Prostate gland (tissue), 2 donors: ENCODE data around the gene SLC49A3. TPM values are rescaled to one million over a fixed set of nuclear protein-coding genes. Genes with fewer than 3 reads are reported as not detected.
"Not testable (repeated sequence)": the region's sequence is repeated elsewhere in the genome, so short reads cannot be mapped to it uniquely, and the experiment has no call there.

ENCODE experiments used
- DNase-seq: peaks from one replicate; pipeline ENCODE4 v3.0.0-alpha.2; 2019; ENCODE audit warnings: low spot score
- H3K27ac ChIP-seq, 2 donors: fragments of 200-600 bp; sonication (generic); 2 replicates each; pipeline ENCODE4 v1.5.1; 2017 to 2019
- H3K27me3 ChIP-seq: fragments of 200-600 bp; sonication (generic); replicated peaks from 2 replicates; pipeline ENCODE4 v1.5.1; 2019; ENCODE audit not compliant: insufficient read depth
- H3K36me3 ChIP-seq, 2 donors: fragments of 200-600 bp; sonication (generic); 1 replicate in 1 of 2; 2 replicates in 1 of 2; pipeline versions ENCODE4 v1.5.1 to v1.8.1; 2017 to 2019
- H3K4me1 ChIP-seq: fragments of 200-600 bp; sonication (generic); replicated peaks from 2 replicates; pipeline ENCODE4 v1.5.1; 2019
- H3K4me3 ChIP-seq, 2 donors: fragments of 200-600 bp; sonication (generic); 2 replicates each; pipeline ENCODE4 v1.5.1; 2017 to 2019
- H3K9me3 ChIP-seq: fragments of 200-600 bp; sonication (generic); 2 replicates; pipeline ENCODE4 v1.5.1; 2017
- POLR2A ChIP-seq: fragments of 450-650 bp; IDR thresholded peaks from one replicate; pipeline ENCODE4 v1.6.1; 2016; ENCODE audit warnings: antibody characterized with exemption, mild to moderate bottlenecking
- POLR2AphosphoS5 ChIP-seq: sonication (generic); formaldehyde crosslinking; IDR thresholded peaks from one replicate; pipeline ENCODE4 v1.6.1; 2017; ENCODE audit warnings: antibody characterized with exemption
- WGBS: methylation state at CpG from one replicate; pipeline ENCODE4 v1.1.5; 2018; 5-methylcytosine and 5-hydroxymethylcytosine counted together
- intact Hi-C: fragments of 100-400 bp; cut with DNase I; formaldehyde crosslinking; loops from one replicate; pipeline ENCODE4 v1.14.2; 2022
- total RNA-seq, 2 donors: library from RNA; depleted of rRNA; stranded (reverse); fragments of >200 nt; gene quantifications; one replicate each; pipeline ENCODE4 v1.1.0, GENCODE V29; 2016
- TF ChIP-seq, protein P1 (sequence below), 4 experiments: fragments of 200-600 bp in 2 of 4; fragments of 450-650 bp in 2 of 4; sonication (generic) in 2 of 4; IDR thresholded peaks; 1 replicate in 3 of 4; 2 replicates in 1 of 4; pipeline ENCODE4 v1.5.1; 2016 to 2019; ENCODE audit warnings: antibody characterized with exemption in 4 of 4, mild to moderate bottlenecking in 2 of 4, moderate library complexity in 2 of 4

SLC49A3 gene
- total RNA-seq, 2 donors from 2014 or later = 2.6 to 11.0 TPM

DNA sequence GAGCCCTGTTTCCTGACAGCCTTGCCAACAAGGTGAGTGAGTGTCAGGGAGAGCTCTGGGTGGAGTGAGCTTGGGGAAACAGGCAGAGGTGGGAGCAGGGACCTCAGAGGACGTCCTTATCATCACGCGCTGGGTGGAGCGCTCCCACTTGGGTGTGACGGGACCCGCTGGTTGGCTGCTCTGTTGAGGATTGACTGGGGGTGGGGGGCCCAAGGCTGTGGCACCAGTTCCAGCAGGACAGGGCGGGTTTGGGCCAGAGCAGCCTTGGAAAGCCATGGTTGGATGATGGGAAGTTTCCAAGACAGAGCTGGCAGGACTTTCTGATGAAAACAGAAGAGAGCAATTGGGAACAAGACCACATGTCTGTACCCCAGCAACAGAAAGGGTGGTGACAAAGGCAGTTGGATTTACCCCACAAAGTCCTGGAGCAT is 13.7 kb upstream of the SLC49A3 start:
- Histone ChIP-seq H3K27ac (no peak overlapping the region), H3K9me3 (no peaks in the 10 kb centered on the region), H3K4me3 (no peak overlapping the region), H3K27me3 (no peaks in the 10 kb centered on the region), H3K4me1 (no peaks in the 10 kb centered on the region), H3K36me3 (no peaks in the 10 kb centered on the region)
- no peak for DNase-seq
- TF ChIP-seq POLR2A (no peak), POLR2AphosphoS5 (no peak)
- TF ChIP-seq, protein P1, sequence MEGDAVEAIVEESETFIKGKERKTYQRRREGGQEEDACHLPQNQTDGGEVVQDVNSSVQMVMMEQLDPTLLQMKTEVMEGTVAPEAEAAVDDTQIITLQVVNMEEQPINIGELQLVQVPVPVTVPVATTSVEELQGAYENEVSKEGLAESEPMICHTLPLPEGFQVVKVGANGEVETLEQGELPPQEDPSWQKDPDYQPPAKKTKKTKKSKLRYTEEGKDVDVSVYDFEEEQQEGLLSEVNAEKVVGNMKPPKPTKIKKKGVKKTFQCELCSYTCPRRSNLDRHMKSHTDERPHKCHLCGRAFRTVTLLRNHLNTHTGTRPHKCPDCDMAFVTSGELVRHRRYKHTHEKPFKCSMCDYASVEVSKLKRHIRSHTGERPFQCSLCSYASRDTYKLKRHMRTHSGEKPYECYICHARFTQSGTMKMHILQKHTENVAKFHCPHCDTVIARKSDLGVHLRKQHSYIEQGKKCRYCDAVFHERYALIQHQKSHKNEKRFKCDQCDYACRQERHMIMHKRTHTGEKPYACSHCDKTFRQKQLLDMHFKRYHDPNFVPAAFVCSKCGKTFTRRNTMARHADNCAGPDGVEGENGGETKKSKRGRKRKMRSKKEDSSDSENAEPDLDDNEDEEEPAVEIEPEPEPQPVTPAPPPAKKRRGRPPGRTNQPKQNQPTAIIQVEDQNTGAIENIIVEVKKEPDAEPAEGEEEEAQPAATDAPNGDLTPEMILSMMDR (IDR thresholded peaks at IDR 0.05) = no peak
- 76% methylated on average over 7 of the region's 7 CpGs for WGBS
- intact Hi-C loops = no loop called here

DNA sequence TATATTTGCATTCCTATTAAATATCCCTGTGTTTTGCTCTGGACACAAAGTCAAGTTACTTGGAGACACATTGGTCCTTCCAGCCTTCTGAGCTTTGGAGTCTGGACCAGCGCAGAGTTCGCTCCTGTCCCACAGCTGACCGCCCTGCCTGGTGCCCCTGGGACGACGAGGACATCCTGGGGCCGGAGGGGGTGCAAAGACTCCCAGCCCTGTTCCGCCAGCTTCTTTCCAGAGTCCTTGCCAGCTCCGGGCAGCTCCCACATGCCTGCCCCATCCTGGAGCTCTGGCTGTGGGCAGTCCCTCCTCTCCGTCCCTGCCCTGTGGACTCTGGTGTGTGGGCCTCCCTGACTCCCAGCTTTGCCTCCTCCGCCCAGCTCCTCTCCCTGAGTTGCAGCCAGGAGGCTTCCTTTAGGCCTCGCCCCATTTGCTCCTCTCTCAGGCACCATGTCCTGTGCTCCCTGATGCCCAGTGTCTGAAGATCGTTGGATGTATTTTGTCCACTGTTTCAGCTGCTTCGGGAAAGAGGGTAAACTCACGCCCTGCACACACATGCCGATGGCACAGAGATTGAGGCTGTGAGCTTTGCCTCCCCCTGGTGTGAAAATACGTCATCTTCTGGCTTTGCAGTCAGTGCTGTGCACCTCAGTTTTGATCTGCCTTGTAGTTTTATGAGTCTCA is 11.8 kb upstream of the SLC49A3 start:
- no peak for DNase-seq
- Histone ChIP-seq H3K27me3 (no peaks in the 10 kb centered on the region), H3K4me3 (no peak overlapping the region), H3K9me3 (no peaks in the 10 kb centered on the region), H3K36me3 (no peaks in the 10 kb centered on the region), H3K4me1 (no peaks in the 10 kb centered on the region), H3K27ac (no peak overlapping the region)
- WGBS = 72% methylated on average over 16 of the region's 16 CpGs
- intact Hi-C loops = no loop called here
- TF ChIP-seq POLR2AphosphoS5 (no peak), POLR2A (no peak)
- TF ChIP-seq, protein P1 (IDR thresholded peaks at IDR 0.05) = no peak

- Histone ChIP-seq H3K4me3 (no peak overlapping the region), H3K36me3 (no peaks in the 10 kb centered on the region), H3K9me3 (no peaks in the 10 kb centered on the region), H3K27ac (no peak overlapping the region), H3K4me1 (no peaks in the 10 kb centered on the region), H3K27me3 (no peaks in the 10 kb centered on the region)
- 77% methylated on average over 27 of the region's 27 CpGs for WGBS
- intact Hi-C loops = no loop called here
- TF ChIP-seq, protein P1 (IDR thresholded peaks at IDR 0.05) = no peak
- no peak for TF ChIP-seq POLR2A
- TF ChIP-seq POLR2AphosphoS5 = no peak
- no peak for DNase-seq
These were observed 11.0 kb upstream of the SLC49A3 start for GRCh38 chr4:699816-700580.

DNA sequence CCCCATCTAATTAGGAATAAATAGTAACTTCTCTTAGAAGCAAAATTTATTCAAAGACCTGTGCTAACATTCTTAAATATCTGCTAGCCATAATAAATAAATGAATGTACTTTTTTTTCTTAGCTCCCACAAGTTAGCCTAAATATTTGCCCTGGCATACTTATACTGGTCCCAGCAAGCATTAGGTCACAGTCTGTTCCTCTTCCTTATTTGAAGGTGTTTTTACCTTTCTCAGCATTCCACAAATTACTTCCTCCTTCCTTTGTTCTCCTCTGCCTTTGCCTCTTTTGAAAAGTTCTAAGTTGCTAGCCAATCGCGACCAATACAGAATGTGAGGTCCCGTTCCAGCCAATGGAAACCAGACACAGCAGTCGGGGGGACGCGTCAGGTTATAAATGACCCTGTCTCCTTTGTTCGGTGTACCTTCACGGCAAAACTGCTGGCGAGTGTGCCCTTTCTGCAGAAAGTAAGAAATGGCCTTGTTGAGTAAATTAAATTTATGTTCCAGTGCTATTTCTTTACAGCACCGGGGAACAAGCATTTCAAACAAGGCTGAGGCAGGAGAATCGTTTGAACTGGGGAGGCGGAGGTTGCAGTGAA is 5.5 kb upstream of the SLC49A3 start:
- H3K27me3 ChIP-seq, H3K4me1 ChIP-seq, H3K36me3 ChIP-seq, H3K4me3 ChIP-seq, H3K9me3 ChIP-seq, DNase-seq, intact Hi-C loops: not testable (repeated sequence)
- peak; percentile 62 for TF ChIP-seq POLR2AphosphoS5
- peak overlapping the region; percentile 62 to 82 for H3K27ac ChIP-seq
- 81% methylated on average over 12 of the region's 12 CpGs for WGBS

DNA sequence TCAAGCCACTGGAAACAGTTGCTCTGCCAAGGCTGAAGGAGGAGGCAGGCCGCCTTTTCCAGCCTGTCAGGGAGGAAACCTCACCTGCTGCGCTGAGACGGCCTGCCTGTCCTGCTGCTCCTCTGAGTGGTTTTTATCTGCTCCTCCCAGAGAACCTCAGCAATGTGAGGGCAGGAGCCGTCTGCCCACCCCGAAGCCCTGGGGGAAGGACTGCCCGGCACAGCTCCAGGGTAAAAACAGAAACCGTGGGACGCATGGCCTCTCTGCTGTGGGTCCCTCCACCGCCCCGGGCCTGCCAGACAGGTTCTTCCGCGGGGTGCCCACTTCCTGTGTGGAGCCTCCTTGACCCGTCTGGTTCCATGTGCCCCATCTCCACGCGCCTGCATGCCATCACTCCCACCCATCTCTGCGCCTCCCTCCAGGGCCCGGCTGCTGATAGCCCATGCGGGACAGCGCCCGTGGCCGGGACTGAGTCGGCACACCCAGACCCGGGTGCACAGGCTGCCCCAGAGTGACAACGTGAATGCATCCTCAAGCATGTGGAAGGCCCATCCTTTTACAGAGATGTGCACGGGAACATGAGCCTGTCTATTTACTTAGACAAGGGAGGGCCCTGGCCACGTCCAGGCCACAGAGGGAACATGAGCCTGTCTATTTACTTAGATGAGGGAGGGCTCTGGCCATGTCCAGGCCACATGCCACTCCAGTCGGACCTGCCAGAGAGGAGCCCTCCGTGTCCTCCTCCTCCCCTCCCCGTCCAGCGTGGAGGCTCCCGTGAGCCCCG is 4.0 kb upstream of the SLC49A3 start:
- TF ChIP-seq, protein P1 (IDR thresholded peaks at IDR 0.05) = no peak
- TF ChIP-seq POLR2AphosphoS5 = peak; percentile 81
- Histone ChIP-seq H3K27ac (peak overlapping the region; percentile 62 to 82), H3K4me1 (peaks cover 7% of the 10 kb centered on the region), H3K27me3 (no peaks in the 10 kb centered on the region), H3K9me3 (no peaks in the 10 kb centered on the region), H3K4me3 (no peak overlapping the region), H3K36me3 (no peaks in the 10 kb centered on the region)
- WGBS = 38% methylated on average over 31 of the region's 32 CpGs
- peak; percentile 74 for DNase-seq
- intact Hi-C loops = no loop called here
